ENCODE measurements around the gene SQOR. TPM values are rescaled to one million over a fixed set of nuclear protein-coding genes. Genes with fewer than 3 reads are reported as not detected.
A peak's percentile ranks its signal among the peaks of the same experiment; 100 is the strongest.

Gene SQOR
- total RNA-seq, 3 donors from 2014 or later (not counting 1 experiment from before 2014, with no cell fraction given) = 22.8 to 36.5 (median 29.9) TPM

- Histone ChIP-seq H3K27ac (ENCODE audit: low read length) (no peak overlapping the region), H3K27me3 (ENCODE audit: control insufficient read depth, insufficient read depth, low read length) (no peaks in the 10 kb centered on the region), H3K4me1 (ENCODE audit: control insufficient read depth, insufficient read depth, low read length) (no peaks in the 10 kb centered on the region), H3K9me3 (ENCODE audit: control insufficient read depth, insufficient read depth, low read length) (no peaks in the 10 kb centered on the region), H3K4me3 (ENCODE audit: low read length) (no peak overlapping the region), H3K36me3 (ENCODE audit: control insufficient read depth, insufficient read depth, low read length) (peaks cover 9% of the 10 kb centered on the region)
- Mint-ChIP-seq H3K9me3 (no peaks in the 10 kb centered on the region), H3K27ac (no peak overlapping the region), H3K4me1 (peaks cover 5 to 8% of the 10 kb centered on the region in 2 donors), H3K4me3 (no peak overlapping the region), H3K36me3 (no peaks in the 10 kb centered on the region), H3K27me3 (ENCODE audit: low read depth in 2 of 2) (no peaks in the 10 kb centered on the region)
- ATAC-seq (no peak), DNase-seq (no peak)
- 83% methylated on average over 2 of the region's 2 CpGs for WGBS (ENCODE audit: insufficient coverage)
- TF ChIP-seq, protein P1, sequence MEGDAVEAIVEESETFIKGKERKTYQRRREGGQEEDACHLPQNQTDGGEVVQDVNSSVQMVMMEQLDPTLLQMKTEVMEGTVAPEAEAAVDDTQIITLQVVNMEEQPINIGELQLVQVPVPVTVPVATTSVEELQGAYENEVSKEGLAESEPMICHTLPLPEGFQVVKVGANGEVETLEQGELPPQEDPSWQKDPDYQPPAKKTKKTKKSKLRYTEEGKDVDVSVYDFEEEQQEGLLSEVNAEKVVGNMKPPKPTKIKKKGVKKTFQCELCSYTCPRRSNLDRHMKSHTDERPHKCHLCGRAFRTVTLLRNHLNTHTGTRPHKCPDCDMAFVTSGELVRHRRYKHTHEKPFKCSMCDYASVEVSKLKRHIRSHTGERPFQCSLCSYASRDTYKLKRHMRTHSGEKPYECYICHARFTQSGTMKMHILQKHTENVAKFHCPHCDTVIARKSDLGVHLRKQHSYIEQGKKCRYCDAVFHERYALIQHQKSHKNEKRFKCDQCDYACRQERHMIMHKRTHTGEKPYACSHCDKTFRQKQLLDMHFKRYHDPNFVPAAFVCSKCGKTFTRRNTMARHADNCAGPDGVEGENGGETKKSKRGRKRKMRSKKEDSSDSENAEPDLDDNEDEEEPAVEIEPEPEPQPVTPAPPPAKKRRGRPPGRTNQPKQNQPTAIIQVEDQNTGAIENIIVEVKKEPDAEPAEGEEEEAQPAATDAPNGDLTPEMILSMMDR (IDR thresholded peaks at IDR 0.05) = no peak
- intact Hi-C loops (cut with micrococcal nuclease) = no loop called here
Measured at GRCh38 chr15:45594835-45595530, 39.8 kb upstream of the SQOR start.

DNA sequence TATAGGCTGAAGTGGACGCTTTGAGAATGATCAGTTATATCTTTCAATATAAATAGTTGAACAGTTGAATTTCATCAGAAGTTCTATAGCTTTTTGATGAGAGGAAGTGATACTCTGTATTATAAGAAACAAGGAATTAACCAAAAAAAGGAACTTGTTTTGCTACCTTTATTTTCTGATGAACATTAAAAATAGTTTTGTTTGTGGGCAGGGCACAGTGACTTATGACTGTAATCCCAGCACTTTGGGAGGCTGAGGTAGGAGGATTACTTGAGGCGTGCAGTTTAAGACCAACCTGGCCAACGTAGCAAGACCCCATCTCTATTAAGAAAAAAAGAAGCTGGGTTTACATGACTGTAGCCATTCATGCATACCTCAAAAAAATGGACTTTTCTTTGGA is 30.9 kb upstream of the SQOR start:
- Mint-ChIP-seq H3K27ac (no peak overlapping the region), H3K4me3 (no peak overlapping the region), H3K36me3 (no peaks in the 10 kb centered on the region), H3K9me3 (no peaks in the 10 kb centered on the region), H3K4me1 (peaks cover 6% of the 10 kb centered on the region in 2 donors), H3K27me3 (ENCODE audit: low read depth in 2 of 2) (no peaks in the 10 kb centered on the region)
- H3K36me3 ChIP-seq (ENCODE audit: control insufficient read depth, insufficient read depth, low read length) = peaks cover 18% of the 10 kb centered on the region
- ATAC-seq (no peak), DNase-seq (no peak)
- H3K27ac ChIP-seq (ENCODE audit: low read length) = peak overlapping the region; percentile 25
- H3K27me3 ChIP-seq (ENCODE audit: control insufficient read depth, insufficient read depth, low read length) = no peaks in the 10 kb centered on the region
- TF ChIP-seq, protein P1 (IDR thresholded peaks at IDR 0.05) = no peak
- no peak overlapping the region for H3K4me3 ChIP-seq (ENCODE audit: low read length)
- intact Hi-C loops (cut with micrococcal nuclease) = no loop called here
- WGBS (ENCODE audit: insufficient coverage) = no CpG with 5 or more reads among the region's 3 CpGs
- peaks cover 4% of the 10 kb centered on the region for H3K4me1 ChIP-seq (ENCODE audit: control insufficient read depth, insufficient read depth, low read length)
- no peaks in the 10 kb centered on the region for H3K9me3 ChIP-seq (ENCODE audit: control insufficient read depth, insufficient read depth, low read length)

DNA sequence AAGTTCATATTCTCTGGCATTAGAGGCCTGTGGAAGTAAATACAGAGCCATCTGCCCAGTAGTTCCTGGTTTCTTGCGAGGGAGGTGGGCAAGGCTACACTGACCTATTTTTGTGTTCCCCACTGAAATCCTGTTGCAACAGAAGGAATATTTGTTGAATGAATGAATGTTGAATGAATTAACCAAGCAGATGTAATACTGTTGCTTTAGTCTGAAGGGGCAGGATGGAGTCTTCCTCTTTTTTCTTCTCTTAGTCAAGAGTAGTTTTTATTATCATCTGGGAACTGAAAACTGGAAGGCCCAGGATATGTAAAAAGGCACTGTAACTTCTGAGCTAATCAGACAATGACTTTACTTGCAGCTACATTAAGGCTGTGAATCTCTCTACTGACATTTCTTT is 30.5 kb upstream of the SQOR start:
- DNase-seq = no peak
- no peaks in the 10 kb centered on the region for H3K36me3 Mint-ChIP-seq
- TF ChIP-seq, protein P1 (IDR thresholded peaks at IDR 0.05) = no peak
- H3K4me1 ChIP-seq (ENCODE audit: control insufficient read depth, insufficient read depth, low read length) = peaks cover 4% of the 10 kb centered on the region
- intact Hi-C loops (cut with micrococcal nuclease) = no loop called here
- H3K36me3 ChIP-seq (ENCODE audit: control insufficient read depth, insufficient read depth, low read length) = peaks cover 18% of the 10 kb centered on the region
- WGBS (ENCODE audit: insufficient coverage) = 84% methylated on average over 1 of the region's 1 CpG
- peak overlapping the region; percentile 25 for H3K27ac ChIP-seq (ENCODE audit: low read length)
- H3K27me3 ChIP-seq (ENCODE audit: control insufficient read depth, insufficient read depth, low read length) = no peaks in the 10 kb centered on the region
- H3K4me1 Mint-ChIP-seq = peaks cover 6% of the 10 kb centered on the region in 2 donors
- peak overlapping the region in 1 of 2 donors; percentile 81 for H3K27ac Mint-ChIP-seq
- no peaks in the 10 kb centered on the region for H3K27me3 Mint-ChIP-seq (ENCODE audit: low read depth in 2 of 2)
- no peak overlapping the region for H3K4me3 ChIP-seq (ENCODE audit: low read length)
- no peak for ATAC-seq
- no peaks in the 10 kb centered on the region for H3K9me3 ChIP-seq (ENCODE audit: control insufficient read depth, insufficient read depth, low read length)
- H3K4me3 Mint-ChIP-seq = no peak overlapping the region
- no peaks in the 10 kb centered on the region for H3K9me3 Mint-ChIP-seq

- no peak overlapping the region for H3K27ac ChIP-seq (ENCODE audit: low read length)
- H3K9me3 ChIP-seq (ENCODE audit: control insufficient read depth, insufficient read depth, low read length) = no peaks in the 10 kb centered on the region
Measured at GRCh38 chr15:45606413-45606812, 28.4 kb upstream of the SQOR start.

More at GRCh38 chr15:45606413-45606812, 28.4 kb upstream of the SQOR start:
- H3K9me3 Mint-ChIP-seq = no peaks in the 10 kb centered on the region
- no peak overlapping the region for H3K4me3 ChIP-seq (ENCODE audit: low read length)
- ATAC-seq (no peak), DNase-seq (no peak)
- peaks cover 2 to 6% of the 10 kb centered on the region in 2 donors for H3K4me1 Mint-ChIP-seq
- H3K27ac Mint-ChIP-seq = no peak overlapping the region
- 100% methylated on average over 3 of the region's 3 CpGs for WGBS (ENCODE audit: insufficient coverage)
- intact Hi-C loops (cut with micrococcal nuclease) = no loop called here
- TF ChIP-seq, protein P1 (IDR thresholded peaks at IDR 0.05) = no peak
- H3K27me3 ChIP-seq (ENCODE audit: control insufficient read depth, insufficient read depth, low read length) = no peaks in the 10 kb centered on the region
- peaks cover 18% of the 10 kb centered on the region for H3K36me3 ChIP-seq (ENCODE audit: control insufficient read depth, insufficient read depth, low read length)
- H3K4me1 ChIP-seq (ENCODE audit: control insufficient read depth, insufficient read depth, low read length) = peaks cover 4% of the 10 kb centered on the region
- H3K36me3 Mint-ChIP-seq = no peaks in the 10 kb centered on the region
- no peak overlapping the region for H3K4me3 Mint-ChIP-seq
- no peaks in the 10 kb centered on the region for H3K27me3 Mint-ChIP-seq (ENCODE audit: low read depth in 2 of 2)

All from natural killer cell (primary cell).